Measurements from ENCODE around the gene DNAJC13.

- TF ChIP-seq FOXP2 (optimal IDR thresholded peaks at IDR 0.05; ENCODE audit: control extremely low read depth, extremely low read length, insufficient read depth) (no peak), POLR2AphosphoS5 (IDR thresholded peaks at IDR 0.05; ENCODE audit: borderline replicate concordance, low read depth, low read length) (no peak), EZH2 (IDR thresholded peaks at IDR 0.05) (no peak)
Measured at GRCh38 chr3:132456571-132456970, 39.3 kb downstream of the DNAJC13 start.
